NCI-H2029 (cell line): Measurements from ENCODE around the gene MAGOH.
A peak's percentile ranks its signal among the peaks of the same experiment; 100 is the strongest.
"Not testable (repeated sequence)": the region's sequence is repeated elsewhere in the genome, so short reads cannot be mapped to it uniquely, and the experiment has no call there.

Experiments
- DNase-seq: peaks from one replicate; lab custom pipeline; 2025; lab: John Stamatoyannopoulos, UW

MAGOH gene

DNA sequence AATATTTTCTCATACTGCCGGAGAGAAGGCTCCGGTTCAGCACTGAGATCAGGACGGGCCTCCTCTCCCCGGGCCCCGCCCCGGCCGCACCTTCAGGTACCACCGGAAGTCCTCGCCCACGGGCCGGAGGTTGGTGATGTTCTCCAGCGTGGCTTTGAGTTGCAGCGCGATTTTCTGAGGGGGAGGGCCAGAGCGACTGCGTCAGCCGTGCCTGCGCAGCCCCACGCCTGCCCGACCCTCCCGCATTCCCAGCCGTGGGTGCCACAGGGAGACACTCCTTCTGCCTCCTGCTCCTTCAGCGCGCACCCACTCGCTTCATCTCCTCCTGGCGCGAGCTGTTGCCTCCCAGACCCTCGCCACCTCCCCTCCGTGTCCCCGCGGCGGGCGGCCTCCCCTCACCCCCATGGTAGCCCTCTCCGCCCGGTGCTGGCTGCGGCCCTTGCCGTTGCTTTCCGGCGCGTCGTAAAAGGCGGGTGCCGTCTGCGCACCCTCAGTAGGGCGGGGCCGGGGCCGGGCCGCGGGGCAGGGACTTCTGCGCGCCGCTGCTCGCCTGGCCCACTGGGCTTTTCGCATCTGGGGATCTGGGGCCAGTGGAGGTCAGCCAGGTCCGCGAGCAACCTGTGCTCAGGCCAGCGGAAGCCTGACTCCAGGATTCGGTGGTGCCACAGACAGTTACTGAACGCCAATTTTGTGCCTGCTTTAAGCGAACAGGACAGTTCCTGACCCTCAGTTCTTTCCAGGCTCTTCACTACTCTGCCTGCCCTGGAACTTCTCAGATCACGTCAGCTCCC is 18.0 kb downstream of the MAGOH start, which contains the start of gene CZIB:
TSS of gene CZIB (minus strand) at position 464 of the 791 bp plus-strand sequence. CDS start at position 405, 59 bp downstream.
- peak; percentile 97 for DNase-seq

DNA sequence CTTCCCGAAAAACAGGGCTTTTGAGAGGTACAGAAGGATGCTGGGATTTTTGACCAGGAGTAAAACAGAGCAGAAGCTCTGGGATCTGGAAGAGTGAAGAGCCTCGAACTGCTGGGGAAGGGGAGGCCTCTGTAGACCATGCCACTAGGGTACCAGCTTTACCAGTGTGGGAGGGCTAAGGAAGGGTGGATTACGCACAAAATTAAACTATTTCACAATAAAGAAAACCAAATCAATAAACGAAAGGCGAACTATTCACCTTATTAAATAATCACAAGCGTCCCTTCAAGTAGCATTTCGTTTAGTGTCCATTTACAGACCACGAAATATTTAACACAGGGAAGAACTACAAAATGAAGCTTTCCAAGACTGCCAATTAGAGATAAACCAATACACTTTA is 18.6 kb downstream of the MAGOH start:
- DNase-seq: no peak

DNA sequence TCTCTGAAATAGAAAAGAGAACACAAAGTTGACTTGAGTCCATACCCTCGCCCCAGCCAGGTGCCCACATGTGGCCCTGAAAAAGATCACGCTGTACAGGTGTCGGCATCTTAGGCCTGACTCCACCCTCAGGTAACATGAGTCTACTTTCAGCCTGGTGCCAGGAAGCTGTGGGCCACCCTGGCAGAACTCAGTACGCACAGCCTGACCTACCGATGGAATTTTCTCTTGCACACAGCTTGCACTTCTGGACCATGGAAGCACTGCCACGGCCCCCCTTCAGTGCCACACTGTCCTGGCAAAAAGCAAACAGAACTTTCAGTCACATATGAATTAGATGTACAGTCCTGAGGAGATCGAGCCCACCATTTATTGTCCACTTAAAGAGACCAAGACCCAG is 20.1 kb downstream of the MAGOH start:
- DNase-seq: no peak

DNA sequence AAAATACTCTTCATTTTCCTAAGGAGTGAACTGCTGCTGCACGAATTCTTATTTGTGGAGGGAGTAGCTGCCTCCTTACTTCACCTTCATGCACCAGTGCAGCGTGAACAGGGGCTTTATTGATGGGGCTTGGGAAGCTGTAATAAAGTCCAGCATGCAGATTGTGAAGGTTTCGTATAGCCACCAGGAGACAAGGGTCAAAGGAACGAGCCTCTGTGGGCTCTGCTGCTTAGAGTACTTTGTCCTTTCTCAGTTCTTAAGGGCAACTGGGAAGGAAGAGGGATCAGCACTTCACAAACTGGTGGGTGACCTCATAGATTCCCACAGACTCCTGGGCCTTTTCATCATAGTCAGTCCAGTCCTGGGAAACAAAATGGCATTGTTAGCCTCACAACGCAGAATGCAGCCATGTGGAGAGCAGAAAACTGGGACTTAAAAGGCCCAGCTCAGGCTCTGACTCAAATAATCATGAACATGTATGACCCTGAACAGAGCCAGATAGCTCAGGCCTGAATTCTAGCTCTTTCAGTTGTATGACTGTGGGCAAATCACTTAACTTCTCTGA is 23.9 kb downstream of the MAGOH start:
- no peak for DNase-seq

DNA sequence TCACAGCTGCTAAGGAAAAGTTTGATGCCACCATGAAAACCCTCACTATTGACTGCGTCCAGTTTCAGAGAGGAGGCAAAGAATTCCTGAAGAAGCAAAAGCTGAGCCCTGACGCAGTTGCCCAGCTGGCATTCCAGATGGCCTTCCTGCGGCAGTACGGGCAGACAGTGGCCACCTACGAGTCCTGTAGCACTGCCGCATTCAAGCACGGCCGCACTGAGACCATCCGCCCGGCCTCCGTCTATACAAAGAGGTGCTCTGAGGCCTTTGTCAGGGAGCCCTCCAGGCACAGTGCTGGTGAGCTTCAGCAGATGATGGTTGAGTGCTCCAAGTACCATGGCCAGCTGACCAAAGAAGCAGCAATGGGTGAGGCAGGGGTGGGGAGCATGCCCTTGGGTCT is 27.4 kb downstream of the MAGOH start:
- DNase-seq: no peak

DNA sequence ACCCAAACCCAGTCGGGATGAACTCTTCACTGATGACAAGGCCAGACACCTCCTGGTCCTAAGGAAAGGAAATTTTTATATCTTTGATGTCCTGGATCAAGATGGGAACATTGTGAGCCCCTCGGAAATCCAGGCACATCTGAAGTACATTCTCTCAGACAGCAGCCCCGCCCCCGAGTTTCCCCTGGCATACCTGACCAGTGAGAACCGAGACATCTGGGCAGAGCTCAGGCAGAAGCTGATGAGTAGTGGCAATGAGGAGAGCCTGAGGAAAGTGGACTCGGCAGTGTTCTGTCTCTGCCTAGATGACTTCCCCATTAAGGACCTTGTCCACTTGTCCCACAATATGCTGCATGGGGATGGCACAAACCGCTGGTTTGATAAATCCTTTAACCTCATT is 28.0 kb downstream of the MAGOH start:
- no peak for DNase-seq

DNA sequence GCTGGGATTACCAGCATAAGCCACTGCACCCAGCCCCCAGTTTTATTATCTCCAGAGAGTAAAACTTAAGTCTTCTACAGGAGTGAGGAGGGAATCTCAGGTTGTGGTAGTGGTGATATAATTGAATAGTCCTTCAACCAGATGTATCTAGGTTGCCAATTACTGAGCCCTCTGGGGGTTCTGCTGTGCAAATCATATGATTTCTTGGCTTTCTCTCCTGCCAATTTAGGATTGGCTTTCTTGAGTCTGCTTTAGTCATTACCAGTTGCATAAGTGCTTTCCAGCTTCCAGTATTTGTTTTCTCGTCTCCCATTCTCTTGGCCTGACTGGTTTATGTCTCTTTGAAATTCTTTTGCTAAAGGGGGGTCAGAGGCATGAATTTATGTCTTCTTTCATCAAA is 30.6 kb downstream of the MAGOH start:
- DNase-seq: no peak

DNA sequence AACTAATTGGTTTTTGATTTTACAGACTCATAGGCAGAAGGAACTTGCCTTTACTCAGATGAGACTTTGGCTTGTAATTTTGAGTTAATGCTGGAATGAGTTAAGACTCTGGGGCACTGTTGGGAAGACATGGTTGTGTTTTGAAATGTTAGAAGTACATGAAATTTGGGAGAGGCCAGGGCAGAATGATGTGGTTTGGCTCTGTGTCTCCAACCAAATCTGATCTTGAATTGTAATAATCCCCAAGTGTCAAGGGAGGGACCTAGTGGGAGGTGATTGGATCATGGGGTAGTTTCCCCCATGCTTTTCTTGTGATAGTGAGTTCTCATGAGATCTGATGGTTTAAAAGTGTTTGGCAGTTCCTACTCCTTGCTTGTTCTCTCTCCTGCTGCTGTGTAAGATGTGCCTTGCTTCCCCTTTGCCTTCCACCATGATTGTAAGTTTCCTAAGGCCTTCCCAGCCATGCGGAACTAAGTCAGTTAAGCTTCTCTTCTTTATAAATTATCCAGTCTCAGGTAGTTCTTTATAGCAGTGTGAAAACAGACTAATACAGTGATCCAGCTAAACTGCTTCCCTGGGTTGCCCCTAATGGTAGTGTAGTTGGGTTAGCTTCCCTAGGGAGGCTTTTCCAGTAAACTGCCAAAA is 31.5 kb downstream of the MAGOH start:
- no peak for DNase-seq

DNA sequence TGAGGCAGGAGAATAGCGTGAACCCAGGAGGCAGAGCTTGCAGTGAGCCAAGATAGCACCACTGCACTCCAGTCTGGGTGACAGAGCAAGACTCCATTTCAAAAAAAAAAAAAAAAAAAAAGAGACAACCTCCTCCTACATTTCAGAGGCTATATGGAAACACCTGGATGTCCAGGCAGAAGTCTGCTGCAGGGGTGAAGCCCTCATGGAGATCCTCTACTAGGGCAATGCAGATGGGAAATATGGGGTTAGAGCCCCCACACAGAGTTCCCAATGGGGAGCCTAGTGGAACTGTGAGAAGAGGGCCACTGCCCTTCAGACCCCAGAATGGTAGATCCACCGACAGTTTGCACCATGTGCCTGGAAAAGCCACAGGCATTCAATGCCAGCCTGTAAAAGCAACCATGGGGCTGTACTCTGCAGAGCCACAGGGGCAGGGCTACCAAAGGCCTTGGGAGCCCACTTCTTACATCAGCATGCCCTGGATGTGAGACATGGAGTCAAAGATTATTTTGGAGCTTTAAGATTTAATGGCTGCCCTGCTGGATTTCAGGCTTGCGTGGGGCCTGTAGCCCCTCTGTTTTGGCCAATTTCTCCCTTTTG is 32.1 kb downstream of the MAGOH start:
- DNase-seq: not testable (repeated sequence)

DNA sequence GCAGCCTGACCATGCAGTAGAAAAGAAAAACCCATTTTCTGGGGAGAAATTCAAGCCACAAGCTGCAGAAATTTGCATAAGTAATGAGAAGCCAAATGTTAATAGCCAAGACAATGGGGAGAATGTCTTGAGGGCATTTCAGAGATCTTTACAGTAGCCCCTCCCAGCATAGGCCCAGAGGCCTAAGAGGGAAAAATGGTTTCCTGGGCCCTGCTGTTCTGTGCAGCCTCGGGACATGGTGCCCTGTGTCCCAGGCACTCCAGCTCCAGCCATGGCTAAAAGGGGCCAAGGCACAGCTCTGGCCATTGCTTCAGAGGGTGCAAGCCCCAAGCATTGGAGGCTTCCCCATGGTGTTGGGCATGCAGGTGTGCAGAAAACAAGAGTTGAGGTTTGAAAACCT is 32.8 kb downstream of the MAGOH start:
- not testable (repeated sequence) for DNase-seq

DNA sequence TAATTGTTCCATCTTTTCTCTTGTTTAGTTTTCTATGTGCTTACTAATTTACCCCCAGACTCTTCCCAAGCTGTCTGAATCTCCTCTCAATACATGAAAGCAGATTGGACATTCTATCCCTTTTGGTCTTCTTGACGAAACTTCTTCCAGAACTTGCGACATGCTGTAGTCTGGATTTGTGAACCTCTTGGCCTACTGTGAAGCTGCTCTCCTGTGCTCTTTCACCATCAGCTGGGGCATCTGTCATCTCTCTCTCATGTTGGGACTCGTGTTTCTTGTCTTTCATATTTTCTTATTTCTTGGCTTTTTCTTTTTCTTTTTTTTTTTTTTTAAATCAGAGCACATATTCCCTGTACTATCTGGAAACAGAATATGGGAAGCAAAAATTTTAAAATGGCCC is 34.9 kb downstream of the MAGOH start:
- no peak for DNase-seq

DNA sequence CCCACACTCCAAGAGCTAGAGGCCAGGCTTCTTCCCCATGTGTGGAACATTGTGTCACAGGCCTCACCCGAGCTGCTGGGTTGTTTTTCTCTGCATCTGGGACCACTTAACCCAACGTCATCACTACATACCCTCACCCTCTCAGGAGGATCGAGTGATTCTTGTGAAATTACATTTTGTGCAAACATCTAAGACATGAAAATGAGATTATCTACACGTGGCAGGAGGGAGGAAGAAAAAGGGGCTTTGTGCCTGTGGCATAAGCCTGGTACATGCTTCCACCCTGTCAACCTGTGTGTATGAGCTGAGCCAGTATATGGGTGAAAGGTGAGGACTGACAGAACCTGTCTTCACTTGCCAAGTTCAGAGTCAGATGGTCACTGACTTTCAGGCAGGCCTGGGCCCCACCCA is 40.1 kb downstream of the MAGOH start:
- no peak for DNase-seq

DNA sequence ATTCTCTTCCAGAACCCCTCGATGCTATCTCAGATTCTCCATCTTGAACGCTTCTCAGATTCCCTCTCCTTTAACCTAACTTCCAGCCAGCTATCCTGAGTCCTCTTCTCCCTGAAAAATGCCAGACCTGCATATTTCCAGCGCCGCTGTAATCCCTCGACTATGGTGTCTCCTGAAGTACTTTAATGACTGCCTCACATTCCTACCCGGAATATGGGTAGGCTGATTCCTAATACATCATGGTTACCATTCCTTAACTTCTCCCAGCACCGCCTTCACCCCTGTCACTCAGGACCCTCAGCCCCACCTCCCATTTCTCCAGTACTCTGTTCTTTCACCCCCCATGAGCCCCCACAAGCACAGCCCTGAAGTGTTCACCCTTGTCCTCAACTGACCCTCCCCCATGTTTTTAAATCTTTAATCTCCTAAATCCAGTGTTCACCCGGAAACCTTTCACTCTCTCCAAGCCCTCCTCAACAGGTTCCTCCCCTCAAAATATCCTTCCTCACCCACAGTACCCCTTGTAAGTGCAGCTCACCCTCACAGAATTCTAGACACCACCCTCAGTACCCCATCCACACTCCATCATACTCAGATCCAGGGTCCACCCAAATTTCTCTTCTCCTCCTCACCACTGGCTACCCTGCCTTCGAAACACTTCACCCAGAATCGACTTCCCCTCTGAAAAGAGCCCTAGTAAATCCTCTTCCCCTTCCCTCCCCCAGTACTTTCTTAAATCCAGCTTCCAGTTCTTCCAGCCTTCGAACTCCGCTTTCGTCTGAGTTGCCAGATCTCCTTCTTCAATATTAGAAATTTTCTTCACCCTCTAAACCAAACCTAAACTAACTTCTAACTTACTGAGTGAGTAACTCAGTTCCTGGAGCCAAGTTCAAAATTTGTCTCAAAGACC is 40.8 kb downstream of the MAGOH start:
- DNase-seq: peak; percentile 15

DNA sequence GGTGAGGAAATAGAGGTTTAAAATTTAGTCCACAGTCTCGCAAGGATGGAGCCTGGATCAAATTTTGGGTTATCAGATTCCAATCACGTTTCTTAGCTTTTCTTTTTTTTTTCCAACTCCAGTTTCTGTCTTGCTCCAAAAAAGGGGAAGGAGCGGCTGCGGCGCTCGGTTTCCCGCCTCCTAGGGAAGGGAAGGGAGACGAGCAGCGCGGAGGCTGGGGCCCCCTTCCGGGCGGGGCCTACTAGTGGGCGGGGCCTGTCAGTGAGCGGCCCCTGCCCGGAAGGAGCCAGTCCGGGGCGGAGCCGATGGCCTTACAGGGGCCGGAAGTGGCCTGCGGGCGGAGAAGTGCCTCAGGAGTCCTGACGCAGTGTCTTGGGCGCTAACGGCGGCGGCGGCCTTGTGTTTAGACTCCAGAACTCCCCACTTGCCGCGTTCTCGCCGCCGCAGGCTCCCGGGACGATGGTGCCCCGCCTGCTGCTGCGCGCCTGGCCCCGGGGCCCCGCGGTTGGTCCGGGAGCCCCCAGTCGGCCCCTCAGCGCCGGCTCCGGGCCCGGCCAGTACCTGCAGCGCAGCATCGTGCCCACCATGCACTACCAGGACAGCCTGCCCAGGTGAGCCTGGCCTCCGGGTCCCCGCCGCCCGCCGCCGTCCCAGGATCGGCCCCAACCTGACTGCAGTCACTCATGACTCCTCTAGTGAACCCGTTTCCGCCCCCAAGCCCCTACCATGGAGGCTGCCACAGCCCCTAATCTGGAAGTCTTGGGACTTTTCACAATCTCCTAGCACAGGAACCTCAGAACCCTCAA is 41.6 kb downstream of the MAGOH start, which contains the start of gene CPT2:
TSS of gene CPT2 (plus strand) at position 340 of the 806 bp plus-strand sequence. CDS start at position 460, 120 bp downstream.
- DNase-seq: peak; percentile 98

DNA sequence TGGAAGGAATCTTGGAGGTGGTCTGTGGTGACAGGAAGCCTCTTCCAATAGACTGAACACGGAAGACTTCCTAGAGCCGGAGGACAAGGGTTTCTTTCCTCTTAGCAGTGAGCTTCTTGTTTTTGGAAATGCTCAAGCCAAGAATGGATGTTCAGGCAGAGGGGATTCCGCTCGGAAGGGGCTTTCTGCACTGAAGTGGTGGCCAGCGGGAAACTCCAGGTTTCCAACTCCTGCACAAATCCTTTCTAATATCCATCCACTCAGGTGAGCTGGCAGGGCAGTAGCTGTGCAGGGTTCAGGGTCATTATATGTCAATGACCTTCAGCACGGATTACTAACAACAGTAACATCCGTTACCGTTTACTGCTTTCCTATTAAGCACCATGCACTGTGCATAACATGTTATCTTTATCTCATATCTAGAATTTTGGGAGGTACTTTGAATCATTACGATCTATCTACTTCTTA is 42.3 kb downstream of the MAGOH start:
- peak; percentile 38 for DNase-seq

DNA sequence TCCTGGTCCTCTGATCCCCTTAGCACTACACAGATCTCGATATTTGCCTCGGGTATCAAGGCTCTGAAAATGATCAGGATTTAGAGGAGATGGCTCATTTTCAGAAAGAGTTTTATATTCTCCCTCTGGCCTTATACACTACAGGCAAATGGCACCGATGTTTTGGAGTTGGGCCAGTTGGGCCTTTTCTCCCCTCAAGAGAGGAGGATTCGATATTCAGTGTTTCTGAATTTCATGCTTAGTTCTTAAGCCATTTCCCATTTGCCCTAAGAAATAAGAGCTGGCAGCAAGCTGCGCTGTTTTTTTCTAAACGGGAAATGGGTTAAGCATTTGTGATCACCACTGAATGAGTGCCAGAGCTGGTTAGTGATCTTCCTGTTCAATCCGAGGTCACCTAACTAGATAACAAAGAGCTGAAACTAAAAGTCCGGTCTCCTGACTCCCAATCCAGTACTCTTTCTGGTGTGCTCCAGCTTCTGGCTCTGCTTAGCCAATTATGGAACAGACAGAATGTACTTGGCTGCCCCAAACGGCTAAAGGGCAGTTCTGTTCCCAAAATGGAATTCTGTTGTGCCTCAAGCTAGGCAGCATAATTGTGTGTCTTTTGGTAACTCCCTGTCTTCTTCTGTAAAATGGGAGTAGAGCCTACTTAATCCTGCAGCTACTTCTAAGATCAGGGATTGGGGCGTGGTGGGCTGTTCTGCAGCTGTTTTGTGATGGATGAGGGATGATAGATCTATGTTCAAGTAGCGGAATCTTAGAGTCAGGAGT is 42.9 kb downstream of the MAGOH start:
- no peak for DNase-seq

DNA sequence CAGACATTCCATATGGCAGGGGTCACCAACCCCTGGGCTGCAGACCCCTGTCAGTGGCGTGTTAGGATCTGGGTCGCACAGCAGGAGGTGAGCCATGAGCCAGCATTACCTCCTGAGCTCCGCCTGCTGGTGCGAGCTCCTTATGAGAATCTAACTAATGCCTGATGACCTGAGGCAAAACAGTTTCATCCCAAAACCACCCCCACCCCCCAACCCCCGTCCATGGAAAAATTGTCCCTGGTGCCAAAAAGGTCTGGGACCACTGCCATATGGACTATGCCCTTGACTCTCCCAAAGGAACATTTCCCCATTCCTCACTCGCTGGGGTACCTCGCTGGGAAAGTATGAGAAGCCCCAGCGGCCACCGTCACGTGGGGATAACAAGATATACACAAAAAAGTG is 48.1 kb downstream of the MAGOH start:
- DNase-seq: no peak

DNA sequence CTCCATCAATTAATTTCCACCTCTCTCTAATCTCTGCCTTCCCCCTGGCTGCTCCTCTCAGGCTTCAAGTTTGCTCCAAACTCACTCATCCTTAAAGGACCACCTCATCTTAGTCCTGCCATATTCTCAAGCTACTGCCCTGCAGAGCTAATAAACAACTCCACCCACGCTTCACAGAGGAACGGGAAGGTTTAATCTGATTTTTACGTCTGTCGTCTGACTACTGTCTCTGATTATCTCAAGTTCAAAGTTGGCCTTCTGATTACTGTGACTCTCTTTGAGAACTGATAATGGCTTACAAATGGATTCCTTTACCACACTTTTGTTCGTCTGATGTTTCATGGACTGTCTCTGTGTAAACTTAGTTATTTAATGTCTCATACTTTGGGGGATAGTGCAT is 49.3 kb downstream of the MAGOH start:
- no peak for DNase-seq

DNA sequence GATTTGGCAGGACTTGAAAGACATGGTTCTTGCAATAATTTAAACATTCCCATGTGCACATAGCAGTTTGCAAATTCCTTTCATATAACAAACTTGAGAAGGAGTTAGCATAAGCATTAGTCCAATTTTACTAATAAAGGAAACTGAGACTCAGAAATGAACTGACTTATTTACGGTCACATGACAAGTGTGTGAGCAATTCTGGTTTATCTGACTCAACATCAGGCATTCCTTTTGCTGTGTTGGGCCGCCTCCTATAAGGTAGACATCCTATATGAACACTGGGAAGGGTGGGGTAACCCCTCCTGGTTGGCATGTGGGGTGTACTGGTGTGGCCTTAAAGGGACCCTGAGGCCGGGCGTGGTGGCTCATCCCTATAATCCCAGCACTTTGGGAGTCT is 50.2 kb downstream of the MAGOH start:
- no peak for DNase-seq

DNA sequence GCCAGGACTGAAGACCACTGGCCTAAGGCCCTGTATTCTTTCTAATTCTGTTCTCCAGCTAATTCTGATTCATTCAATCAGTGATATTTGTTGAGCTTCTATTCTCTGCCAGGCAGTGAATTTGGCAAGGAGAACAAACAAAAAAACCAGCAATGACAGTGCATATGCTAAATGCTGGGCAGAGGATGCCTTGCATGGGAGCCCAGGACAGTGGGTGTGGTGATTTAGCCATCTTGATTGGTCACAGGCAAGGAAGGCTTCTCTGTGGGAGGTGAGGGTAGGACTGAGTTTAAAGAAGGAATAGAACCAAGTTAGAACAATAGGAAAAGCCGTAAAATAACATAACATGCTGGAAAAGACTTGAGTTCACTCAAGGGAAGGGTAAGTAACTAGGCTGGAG is 50.9 kb downstream of the MAGOH start:
- DNase-seq: no peak
